NCI-H187 (cell line): ENCODE data around the gene MEGF8.

Experiments
- DNase-seq, 2 experiments: peaks; one replicate each; lab custom pipeline; 2025; lab: John Stamatoyannopoulos, UW

MEGF8 gene

GRCh38 chr19:42388851-42389489 is 63.5 kb downstream of the MEGF8 start:
- DNase-seq, result no peak

GRCh38 chr19:42389899-42390298 is 64.5 kb downstream of the MEGF8 start, which contains the start of gene CNFN:
Gene CNFN, minus strand, starts transcription at chr19:42390297. Its CDS starts 1,260 bp downstream, at chr19:42389037.
- no peak for DNase-seq

GRCh38 chr19:42392165-42392564 is 66.7 kb downstream of the MEGF8 start:
- no peak for DNase-seq

GRCh38 chr19:42394751-42395150 is 69.3 kb downstream of the MEGF8 start:
- no peak for DNase-seq

GRCh38 chr19:42396381-42397262 is 71.2 kb downstream of the MEGF8 start:
- DNase-seq, result peak; percentile 97 to 99

- no peak for DNase-seq
Measured at GRCh38 chr19:42397263-42398166, 72.1 kb downstream of the MEGF8 start.

- no peak for DNase-seq
Measured at GRCh38 chr19:42400404-42400803, 75.0 kb downstream of the MEGF8 start.

- peak; percentile 51 to 56 for DNase-seq
Measured at GRCh38 chr19:42401365-42402303, 76.2 kb downstream of the MEGF8 start.

GRCh38 chr19:42402376-42403116 is 77.1 kb downstream of the MEGF8 start:
- no peak for DNase-seq

GRCh38 chr19:42403586-42403985 is 78.2 kb downstream of the MEGF8 start:
- no peak for DNase-seq

- DNase-seq, result no peak
Measured at GRCh38 chr19:42406111-42406510, 80.7 kb downstream of the MEGF8 start.

- no peak for DNase-seq
Measured at GRCh38 chr19:42407085-42407815, 81.8 kb downstream of the MEGF8 start.

GRCh38 chr19:42407816-42408175 is 82.4 kb downstream of the MEGF8 start:
- no peak for DNase-seq

GRCh38 chr19:42409477-42409876 is 84.0 kb downstream of the MEGF8 start:
- DNase-seq, result no peak

- DNase-seq, result no peak
Measured at GRCh38 chr19:42410371-42410770, 84.9 kb downstream of the MEGF8 start.

GRCh38 chr19:42411581-42412178 is 86.2 kb downstream of the MEGF8 start:
- no peak for DNase-seq

GRCh38 chr19:42412227-42412626 is 86.8 kb downstream of the MEGF8 start:
- DNase-seq, result no peak

- no peak for DNase-seq
Measured at GRCh38 chr19:42412661-42413076, 87.2 kb downstream of the MEGF8 start.

- no peak for DNase-seq
Measured at GRCh38 chr19:42419309-42419708, 93.9 kb downstream of the MEGF8 start.
